Thyroid gland (tissue), 4 donors: ENCODE measurements around the gene PKIB. TPM values are rescaled to one million over a fixed set of nuclear protein-coding genes. Genes with fewer than 3 reads are reported as not detected.

Source experiments
- DNase-seq, 2 donors: peaks; one replicate each; pipeline ENCODE4 v3.0.0-alpha.2; 2019
- H3K27ac ChIP-seq, 3 donors: fragments of 200-600 bp; sonication (generic); 1 replicate in 2 of 3; 2 replicates in 1 of 3; pipeline ENCODE4 v1.5.1; 2016 to 2019; ENCODE audit warnings: mild to moderate bottlenecking in 1 of 3, moderate library complexity in 1 of 3
- H3K27me3 ChIP-seq: fragments of 200-600 bp; sonication (generic); one replicate; pipeline ENCODE4 v1.5.1; 2019
- H3K36me3 ChIP-seq, 2 donors: fragments of 200-600 bp; sonication (generic); one replicate each; pipeline ENCODE4 v1.5.1; 2016 to 2019
- H3K4me1 ChIP-seq, 2 donors: fragments of 200-600 bp; sonication (generic); one replicate each; pipeline ENCODE4 v1.5.1; 2017 to 2019
- H3K4me3 ChIP-seq, 3 donors: fragments of 200-600 bp; sonication (generic); replicated peaks in 1 of 3; 1 replicate in 2 of 3; 2 replicates in 1 of 3; pipeline ENCODE4 v1.5.1; 2016; ENCODE audit warnings: mild to moderate bottlenecking in 1 of 3
- H3K9me3 ChIP-seq: fragments of 200-600 bp; sonication (generic); one replicate; pipeline ENCODE4 v1.5.1; 2017
- POLR2A ChIP-seq, 2 donors: fragments of 450-650 bp; IDR thresholded peaks; one replicate each; pipeline ENCODE4 v1.6.1; 2017; ENCODE audit warnings: antibody characterized with exemption in 2 of 2, mild to moderate bottlenecking in 2 of 2, moderate library complexity in 1 of 2
- WGBS, 2 donors: methylation state at CpG; one replicate each; pipeline ENCODE4 v1.1.5; 2017; 5-methylcytosine and 5-hydroxymethylcytosine counted together
- intact Hi-C: fragments of 100-400 bp; cut with DNase I; formaldehyde crosslinking; loops from one replicate; pipeline ENCODE4 v1.15.1; 2023
- total RNA-seq, 4 donors: library from RNA; depleted of rRNA; stranded (reverse); fragments of >200 nt; gene quantifications; one replicate each; pipeline ENCODE4 v1.2.3, GENCODE V29; 2016
- TF ChIP-seq, protein P1 (sequence below), 6 experiments: fragments of 200-600 bp in 3 of 6; fragments of 450-650 bp in 3 of 6; sonication (generic) in 3 of 6; IDR thresholded peaks; one replicate each; pipeline ENCODE4 v1.5.1; 2016 to 2019; ENCODE audit warnings: antibody characterized with exemption in 6 of 6, mild to moderate bottlenecking in 2 of 6, inconsistent platforms in 1 of 6, moderate library complexity in 1 of 6

Gene PKIB
- total RNA-seq, 4 donors from 2014 or later: 0.83 to 3.0 (median 1.5) TPM

DNA sequence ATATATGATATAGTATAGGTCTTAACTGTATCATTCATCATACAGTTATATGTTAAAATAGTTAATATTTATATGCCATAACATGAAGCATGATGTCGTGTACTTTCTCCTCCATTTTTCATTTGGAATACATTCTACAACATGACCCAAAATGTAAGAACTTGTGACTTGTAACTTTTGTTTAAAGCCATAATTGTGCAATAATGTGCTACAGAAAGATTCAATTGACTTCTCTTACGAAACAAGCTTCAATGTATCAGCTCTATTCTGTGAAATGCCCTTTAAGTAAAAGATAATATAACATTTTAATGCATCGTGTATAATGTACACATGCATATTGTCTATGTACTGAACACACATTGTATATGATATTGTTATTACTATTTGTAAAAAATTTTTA lies 92.6 kb downstream of the PKIB start:
- H3K4me3 ChIP-seq: no peak overlapping the region
- intact Hi-C loops: no loop called here
- H3K27ac ChIP-seq: no peak overlapping the region
- no peaks in the 10 kb centered on the region for H3K27me3 ChIP-seq
- TF ChIP-seq, protein P1, sequence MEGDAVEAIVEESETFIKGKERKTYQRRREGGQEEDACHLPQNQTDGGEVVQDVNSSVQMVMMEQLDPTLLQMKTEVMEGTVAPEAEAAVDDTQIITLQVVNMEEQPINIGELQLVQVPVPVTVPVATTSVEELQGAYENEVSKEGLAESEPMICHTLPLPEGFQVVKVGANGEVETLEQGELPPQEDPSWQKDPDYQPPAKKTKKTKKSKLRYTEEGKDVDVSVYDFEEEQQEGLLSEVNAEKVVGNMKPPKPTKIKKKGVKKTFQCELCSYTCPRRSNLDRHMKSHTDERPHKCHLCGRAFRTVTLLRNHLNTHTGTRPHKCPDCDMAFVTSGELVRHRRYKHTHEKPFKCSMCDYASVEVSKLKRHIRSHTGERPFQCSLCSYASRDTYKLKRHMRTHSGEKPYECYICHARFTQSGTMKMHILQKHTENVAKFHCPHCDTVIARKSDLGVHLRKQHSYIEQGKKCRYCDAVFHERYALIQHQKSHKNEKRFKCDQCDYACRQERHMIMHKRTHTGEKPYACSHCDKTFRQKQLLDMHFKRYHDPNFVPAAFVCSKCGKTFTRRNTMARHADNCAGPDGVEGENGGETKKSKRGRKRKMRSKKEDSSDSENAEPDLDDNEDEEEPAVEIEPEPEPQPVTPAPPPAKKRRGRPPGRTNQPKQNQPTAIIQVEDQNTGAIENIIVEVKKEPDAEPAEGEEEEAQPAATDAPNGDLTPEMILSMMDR (IDR thresholded peaks at IDR 0.05): no peak
- TF ChIP-seq POLR2A (IDR thresholded peaks at IDR 0.05): no peak
- DNase-seq: no peak
- no peaks in the 10 kb centered on the region for H3K36me3 ChIP-seq
- no peaks in the 10 kb centered on the region for H3K4me1 ChIP-seq
- no peaks in the 10 kb centered on the region for H3K9me3 ChIP-seq
- 73 to 92% methylated on average over 3 of the region's 3 CpGs for WGBS, 2 donors

GRCh38 chr6:122704066-122704465 lies 93.9 kb downstream of the PKIB start:
- Histone ChIP-seq H3K4me3 (no peak overlapping the region), H3K36me3 (no peaks in the 10 kb centered on the region), H3K4me1 (no peaks in the 10 kb centered on the region), H3K27ac (no peak overlapping the region), H3K9me3 (no peaks in the 10 kb centered on the region), H3K27me3 (no peaks in the 10 kb centered on the region)
- intact Hi-C loops: no loop called here
- 91 to 93% methylated on average over 4 of the region's 4 CpGs for WGBS, 2 donors
- DNase-seq: no peak
- no peak for TF ChIP-seq POLR2A (IDR thresholded peaks at IDR 0.05)
- TF ChIP-seq, protein P1 (IDR thresholded peaks at IDR 0.05): no peak

DNA sequence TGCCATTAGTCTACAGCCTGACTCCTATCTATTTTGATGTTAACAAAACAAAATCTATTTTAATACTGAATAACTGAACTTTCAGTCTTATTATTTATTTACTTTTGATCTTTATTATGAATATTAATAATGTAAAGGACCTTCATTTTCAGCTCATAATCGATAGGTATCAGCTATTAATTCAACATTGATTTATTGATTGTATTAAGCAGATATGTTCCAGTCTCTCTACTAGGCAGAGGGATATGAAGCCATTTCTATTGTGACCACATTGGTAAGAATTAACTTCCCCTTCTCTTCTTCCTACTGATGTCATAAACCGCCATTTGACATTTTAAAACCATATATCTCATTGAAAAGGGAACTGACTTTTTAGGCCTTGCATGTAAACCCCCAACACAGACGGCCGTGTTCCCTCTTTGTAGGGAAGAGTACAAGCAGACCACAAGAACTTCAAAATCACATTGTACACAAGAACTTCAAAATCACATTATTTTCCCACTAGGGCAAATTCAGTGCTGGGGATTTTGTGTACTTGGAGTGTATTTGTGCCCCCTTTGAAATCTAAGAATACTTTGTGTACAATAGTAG lies 99.8 kb downstream of the PKIB start:
- H3K27me3 ChIP-seq: no peaks in the 10 kb centered on the region
- intact Hi-C loops: no loop called here
- H3K4me1 ChIP-seq: no peaks in the 10 kb centered on the region
- no peak for DNase-seq
- no peaks in the 10 kb centered on the region for H3K36me3 ChIP-seq
- H3K27ac ChIP-seq: no peak overlapping the region
- TF ChIP-seq, protein P1 (IDR thresholded peaks at IDR 0.05): no peak
- no peak for TF ChIP-seq POLR2A (IDR thresholded peaks at IDR 0.05)
- 84 to 85% methylated on average over 4 of the region's 4 CpGs for WGBS, 2 donors
- H3K4me3 ChIP-seq: no peak overlapping the region
- no peaks in the 10 kb centered on the region for H3K9me3 ChIP-seq

- no peaks in the 10 kb centered on the region for H3K27me3 ChIP-seq
- DNase-seq: no peak
- no peaks in the 10 kb centered on the region for H3K9me3 ChIP-seq
- H3K4me1 ChIP-seq: no peaks in the 10 kb centered on the region
- no peak overlapping the region for H3K27ac ChIP-seq
- intact Hi-C loops: no loop called here
- H3K4me3 ChIP-seq: no peak overlapping the region
- TF ChIP-seq POLR2A (IDR thresholded peaks at IDR 0.05): no peak
- TF ChIP-seq, protein P1 (IDR thresholded peaks at IDR 0.05): no peak
- 80 to 89% methylated on average over 3 of the region's 3 CpGs for WGBS, 2 donors
- no peaks in the 10 kb centered on the region for H3K36me3 ChIP-seq
Measured at GRCh38 chr6:122710908-122711635, 100.9 kb downstream of the PKIB start.

- Histone ChIP-seq H3K27me3 (no peaks in the 10 kb centered on the region), H3K27ac (no peak overlapping the region), H3K4me3 (no peak overlapping the region), H3K36me3 (no peaks in the 10 kb centered on the region), H3K9me3 (no peaks in the 10 kb centered on the region), H3K4me1 (no peaks in the 10 kb centered on the region)
- intact Hi-C loops: no loop called here
- 30 to 38% methylated on average over 3 of the region's 3 CpGs for WGBS, 2 donors
- DNase-seq: no peak
- TF ChIP-seq POLR2A (IDR thresholded peaks at IDR 0.05): no peak
- TF ChIP-seq, protein P1 (IDR thresholded peaks at IDR 0.05): no peak
Measured at GRCh38 chr6:122712093-122712447, 101.9 kb downstream of the PKIB start.
